Measurements from ENCODE around the gene RPL19. TPM values are rescaled to one million over a fixed set of nuclear protein-coding genes. Genes with fewer than 3 reads are reported as not detected.

Gene RPL19
- total and polyA plus RNA-seq, 2 experiments from 2014 or later: 1,594 to 2,627 TPM

DNA sequence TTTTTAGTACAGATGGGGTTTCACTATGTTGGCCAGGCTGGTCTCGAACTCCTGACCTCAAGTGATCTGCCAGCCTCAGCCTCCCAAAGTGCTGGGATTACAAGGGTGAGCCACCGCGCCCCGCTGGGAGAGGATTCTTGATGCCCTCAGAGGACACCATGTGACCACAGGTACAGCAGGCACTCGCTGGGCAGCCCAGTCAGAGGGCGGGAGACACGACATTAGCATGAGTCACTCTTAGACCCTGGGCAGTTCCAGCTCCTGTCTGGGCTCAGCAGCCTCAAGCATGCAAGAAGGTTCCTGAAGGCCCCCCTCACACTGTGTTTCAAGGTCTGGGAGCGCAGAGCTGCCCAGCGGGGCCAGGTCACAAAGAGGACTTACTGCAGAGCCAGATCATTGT, 13.8 kb downstream of the RPL19 start (continued):
- TF ChIP-seq, protein P1, sequence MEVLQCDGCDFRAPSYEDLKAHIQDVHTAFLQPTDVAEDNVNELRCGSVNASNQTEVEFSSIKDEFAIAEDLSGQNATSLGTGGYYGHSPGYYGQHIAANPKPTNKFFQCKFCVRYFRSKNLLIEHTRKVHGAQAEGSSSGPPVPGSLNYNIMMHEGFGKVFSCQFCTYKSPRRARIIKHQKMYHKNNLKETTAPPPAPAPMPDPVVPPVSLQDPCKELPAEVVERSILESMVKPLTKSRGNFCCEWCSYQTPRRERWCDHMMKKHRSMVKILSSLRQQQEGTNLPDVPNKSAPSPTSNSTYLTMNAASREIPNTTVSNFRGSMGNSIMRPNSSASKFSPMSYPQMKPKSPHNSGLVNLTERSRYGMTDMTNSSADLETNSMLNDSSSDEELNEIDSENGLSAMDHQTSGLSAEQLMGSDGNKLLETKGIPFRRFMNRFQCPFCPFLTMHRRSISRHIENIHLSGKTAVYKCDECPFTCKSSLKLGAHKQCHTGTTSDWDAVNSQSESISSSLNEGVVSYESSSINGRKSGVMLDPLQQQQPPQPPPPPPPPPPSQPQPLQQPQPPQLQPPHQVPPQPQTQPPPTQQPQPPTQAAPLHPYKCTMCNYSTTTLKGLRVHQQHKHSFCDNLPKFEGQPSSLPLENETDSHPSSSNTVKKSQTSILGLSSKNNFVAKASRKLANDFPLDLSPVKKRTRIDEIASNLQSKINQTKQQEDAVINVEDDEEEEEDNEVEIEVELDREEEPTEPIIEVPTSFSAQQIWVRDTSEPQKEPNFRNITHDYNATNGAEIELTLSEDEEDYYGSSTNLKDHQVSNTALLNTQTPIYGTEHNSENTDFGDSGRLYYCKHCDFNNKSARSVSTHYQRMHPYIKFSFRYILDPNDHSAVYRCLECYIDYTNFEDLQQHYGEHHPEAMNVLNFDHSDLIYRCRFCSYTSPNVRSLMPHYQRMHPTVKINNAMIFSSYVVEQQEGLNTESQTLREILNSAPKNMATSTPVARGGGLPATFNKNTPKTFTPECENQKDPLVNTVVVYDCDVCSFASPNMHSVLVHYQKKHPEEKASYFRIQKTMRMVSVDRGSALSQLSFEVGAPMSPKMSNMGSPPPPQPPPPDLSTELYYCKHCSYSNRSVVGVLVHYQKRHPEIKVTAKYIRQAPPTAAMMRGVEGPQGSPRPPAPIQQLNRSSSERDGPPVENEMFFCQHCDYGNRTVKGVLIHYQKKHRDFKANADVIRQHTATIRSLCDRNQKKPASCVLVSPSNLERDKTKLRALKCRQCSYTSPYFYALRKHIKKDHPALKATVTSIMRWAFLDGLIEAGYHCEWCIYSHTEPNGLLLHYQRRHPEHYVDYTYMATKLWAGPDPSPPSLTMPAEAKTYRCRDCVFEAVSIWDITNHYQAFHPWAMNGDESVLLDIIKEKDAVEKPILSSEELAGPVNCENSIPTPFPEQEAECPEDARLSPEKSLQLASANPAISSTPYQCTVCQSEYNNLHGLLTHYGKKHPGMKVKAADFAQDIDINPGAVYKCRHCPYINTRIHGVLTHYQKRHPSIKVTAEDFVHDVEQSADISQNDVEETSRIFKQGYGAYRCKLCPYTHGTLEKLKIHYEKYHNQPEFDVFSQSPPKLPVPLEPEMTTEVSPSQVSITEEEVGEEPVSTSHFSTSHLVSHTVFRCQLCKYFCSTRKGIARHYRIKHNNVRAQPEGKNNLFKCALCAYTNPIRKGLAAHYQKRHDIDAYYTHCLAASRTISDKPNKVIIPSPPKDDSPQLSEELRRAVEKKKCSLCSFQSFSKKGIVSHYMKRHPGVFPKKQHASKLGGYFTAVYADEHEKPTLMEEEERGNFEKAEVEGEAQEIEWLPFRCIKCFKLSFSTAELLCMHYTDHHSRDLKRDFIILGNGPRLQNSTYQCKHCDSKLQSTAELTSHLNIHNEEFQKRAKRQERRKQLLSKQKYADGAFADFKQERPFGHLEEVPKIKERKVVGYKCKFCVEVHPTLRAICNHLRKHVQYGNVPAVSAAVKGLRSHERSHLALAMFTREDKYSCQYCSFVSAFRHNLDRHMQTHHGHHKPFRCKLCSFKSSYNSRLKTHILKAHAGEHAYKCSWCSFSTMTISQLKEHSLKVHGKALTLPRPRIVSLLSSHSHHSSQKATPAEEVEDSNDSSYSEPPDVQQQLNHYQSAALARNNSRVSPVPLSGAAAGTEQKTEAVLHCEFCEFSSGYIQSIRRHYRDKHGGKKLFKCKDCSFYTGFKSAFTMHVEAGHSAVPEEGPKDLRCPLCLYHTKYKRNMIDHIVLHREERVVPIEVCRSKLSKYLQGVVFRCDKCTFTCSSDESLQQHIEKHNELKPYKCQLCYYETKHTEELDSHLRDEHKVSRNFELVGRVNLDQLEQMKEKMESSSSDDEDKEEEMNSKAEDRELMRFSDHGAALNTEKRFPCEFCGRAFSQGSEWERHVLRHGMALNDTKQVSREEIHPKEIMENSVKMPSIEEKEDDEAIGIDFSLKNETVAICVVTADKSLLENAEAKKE (CRISPR knock-in tag; IDR thresholded peaks at IDR 0.05): no peak
- TF ChIP-seq CREB1 (CRISPR knock-in tag; IDR thresholded peaks at IDR 0.05; ENCODE audit: low read depth) (no peak), STAT1 (IDR thresholded peaks at IDR 0.05; ENCODE audit: unreplicated experiment) (no peak), EZH2phosphoT487 (IDR thresholded peaks at IDR 0.05; ENCODE audit: unreplicated experiment) (no peak), EZH2 (IDR thresholded peaks at IDR 0.05; ENCODE audit: low read depth, unreplicated experiment) (no peak)

DNA sequence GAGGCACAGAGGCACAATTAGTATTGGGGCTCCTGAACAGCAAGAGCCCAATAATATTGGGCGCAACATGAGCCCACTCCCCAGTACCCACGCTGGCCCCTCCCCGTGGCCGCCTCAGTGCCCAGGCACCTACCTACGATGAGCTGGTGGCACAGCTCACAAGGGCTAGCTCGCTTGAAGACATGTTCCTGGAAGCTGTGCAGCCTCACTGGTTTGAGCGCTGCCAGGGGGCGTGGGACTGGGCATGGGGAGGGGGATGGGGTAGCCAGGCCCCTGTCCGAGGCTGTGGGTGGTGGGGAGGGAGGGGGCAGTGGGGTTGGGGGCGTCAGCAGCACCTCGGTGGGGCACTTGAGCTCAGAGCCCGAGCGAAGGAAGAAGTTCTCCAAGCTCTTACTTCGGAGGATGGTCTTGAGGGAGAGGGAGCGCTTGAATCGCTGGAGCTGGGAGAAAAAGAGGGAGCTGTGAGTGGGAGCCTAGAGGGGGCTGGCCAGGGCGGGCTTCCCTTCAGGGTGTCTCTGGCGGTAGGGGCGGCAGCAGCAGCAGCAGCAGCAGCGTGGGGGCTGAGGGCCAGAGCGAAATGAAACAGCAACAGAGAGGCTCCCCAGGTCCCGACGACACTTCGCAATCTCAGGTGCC, 17.8 kb downstream of the RPL19 start:
- H3K9me3 Mint-ChIP-seq: no peaks in the 10 kb centered on the region
- Histone ChIP-seq H3K4me3 (peak overlapping the region; percentile 52), H3K27me3 (ENCODE audit: insufficient read depth) (peaks cover 26% of the 10 kb centered on the region), H4K20me1 (replicated peaks; ENCODE audit: insufficient read depth) (no peaks in the 10 kb centered on the region), H2AFZ (peak overlapping the region; percentile 38), H3K4me1 (ENCODE audit: insufficient read depth) (peaks cover 8% of the 10 kb centered on the region), H3K79me2 (replicated peaks; ENCODE audit: insufficient read depth) (no peaks in the 10 kb centered on the region), H3K27ac (ENCODE audit: low read depth) (no peak overlapping the region), H3K4me2 (peak overlapping the region; percentile 79), H3F3A (replicated peaks; ENCODE audit: low read depth) (no peaks in the 10 kb centered on the region), H3K36me3 (ENCODE audit: insufficient read depth) (no peaks in the 10 kb centered on the region), H3K9me2 (ENCODE audit: insufficient read depth) (no peaks in the 10 kb centered on the region)
- H3K4me3 Mint-ChIP-seq: peak overlapping the region; percentile 67
- no peak for DNase-seq (ENCODE audit: low spot score)
- no peak overlapping the region for H3K27ac Mint-ChIP-seq
- peaks cover 16% of the 10 kb centered on the region for H3K4me1 Mint-ChIP-seq
- no peaks in the 10 kb centered on the region for H3K36me3 Mint-ChIP-seq (ENCODE audit: low read depth)
- peak; percentile 65 for ATAC-seq
- H3K27me3 Mint-ChIP-seq (ENCODE audit: insufficient read depth, low read depth, poor library complexity): peaks cover 33% of the 10 kb centered on the region
- TF ChIP-seq, protein P2, sequence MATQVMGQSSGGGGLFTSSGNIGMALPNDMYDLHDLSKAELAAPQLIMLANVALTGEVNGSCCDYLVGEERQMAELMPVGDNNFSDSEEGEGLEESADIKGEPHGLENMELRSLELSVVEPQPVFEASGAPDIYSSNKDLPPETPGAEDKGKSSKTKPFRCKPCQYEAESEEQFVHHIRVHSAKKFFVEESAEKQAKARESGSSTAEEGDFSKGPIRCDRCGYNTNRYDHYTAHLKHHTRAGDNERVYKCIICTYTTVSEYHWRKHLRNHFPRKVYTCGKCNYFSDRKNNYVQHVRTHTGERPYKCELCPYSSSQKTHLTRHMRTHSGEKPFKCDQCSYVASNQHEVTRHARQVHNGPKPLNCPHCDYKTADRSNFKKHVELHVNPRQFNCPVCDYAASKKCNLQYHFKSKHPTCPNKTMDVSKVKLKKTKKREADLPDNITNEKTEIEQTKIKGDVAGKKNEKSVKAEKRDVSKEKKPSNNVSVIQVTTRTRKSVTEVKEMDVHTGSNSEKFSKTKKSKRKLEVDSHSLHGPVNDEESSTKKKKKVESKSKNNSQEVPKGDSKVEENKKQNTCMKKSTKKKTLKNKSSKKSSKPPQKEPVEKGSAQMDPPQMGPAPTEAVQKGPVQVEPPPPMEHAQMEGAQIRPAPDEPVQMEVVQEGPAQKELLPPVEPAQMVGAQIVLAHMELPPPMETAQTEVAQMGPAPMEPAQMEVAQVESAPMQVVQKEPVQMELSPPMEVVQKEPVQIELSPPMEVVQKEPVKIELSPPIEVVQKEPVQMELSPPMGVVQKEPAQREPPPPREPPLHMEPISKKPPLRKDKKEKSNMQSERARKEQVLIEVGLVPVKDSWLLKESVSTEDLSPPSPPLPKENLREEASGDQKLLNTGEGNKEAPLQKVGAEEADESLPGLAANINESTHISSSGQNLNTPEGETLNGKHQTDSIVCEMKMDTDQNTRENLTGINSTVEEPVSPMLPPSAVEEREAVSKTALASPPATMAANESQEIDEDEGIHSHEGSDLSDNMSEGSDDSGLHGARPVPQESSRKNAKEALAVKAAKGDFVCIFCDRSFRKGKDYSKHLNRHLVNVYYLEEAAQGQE (IDR thresholded peaks at IDR 0.05; ENCODE audit: unreplicated experiment): no peak
